Measurements from ENCODE around the gene ZNF208.

- no peak for TF ChIP-seq MAX (CRISPR knock-in tag; IDR thresholded peaks at IDR 0.05)
- TF ChIP-seq FOXJ3 (CRISPR knock-in tag; IDR thresholded peaks at IDR 0.05; ENCODE audit: borderline replicate concordance), result no peak
- TF ChIP-seq CTCF (IDR thresholded peaks at IDR 0.05), result no peak
- TF ChIP-seq CREB1 (CRISPR knock-in tag; IDR thresholded peaks at IDR 0.05), result no peak
- no peak for TF ChIP-seq ARID4B (CRISPR knock-in tag; IDR thresholded peaks at IDR 0.05; ENCODE audit: borderline replicate concordance)
- TF ChIP-seq IRF1 (CRISPR knock-in tag; IDR thresholded peaks at IDR 0.05), result no peak
- no peak for TF ChIP-seq ZNF138 (CRISPR knock-in tag; conservative IDR thresholded peaks at IDR 0.05)
- no peak for TF ChIP-seq NR2C2 (CRISPR knock-in tag; IDR thresholded peaks at IDR 0.05)
- no peak for TF ChIP-seq FOXP1 (CRISPR knock-in tag; IDR thresholded peaks at IDR 0.05; ENCODE audit: borderline replicate concordance)
Measured at GRCh38 chr19:21947775-21948174, 63.0 kb downstream of the ZNF208 start.

Data from WTC11 (cell line).